Osteoblast (primary cell): ENCODE results near the gene DAB2IP. TPM values are rescaled to one million over a fixed set of nuclear protein-coding genes. Genes with fewer than 3 reads are reported as not detected.
"Not testable (repeated sequence)": the region's sequence is repeated elsewhere in the genome, so short reads cannot be mapped to it uniquely, and the experiment has no call there.

Experiments used
- DNase-seq: peaks from one replicate; pipeline ENCODE4 v3.0.0; 2011; ENCODE audit warnings: low spot score, mixed read lengths; ENCODE audit not compliant: insufficient read length; ENCODE audit errors: missing footprints
- H2AFZ ChIP-seq: 2 replicates; pipeline ENCODE4 v1.6.0; 2011; ENCODE audit warnings: mild to moderate bottlenecking, low read length
- H3K27ac ChIP-seq: 2 replicates; pipeline ENCODE4 v1.5.1; 2011; ENCODE audit warnings: mild to moderate bottlenecking, low read depth, low read length, moderate library complexity
- H3K27me3 ChIP-seq: 2 replicates; pipeline ENCODE4 v1.6.0; 2012; ENCODE audit warnings: mild to moderate bottlenecking, control low read depth, inconsistent platforms, low read length, moderate library complexity; ENCODE audit not compliant: insufficient read depth
- H3K36me3 ChIP-seq: 2 replicates; pipeline ENCODE4 v1.5.1; 2011; ENCODE audit warnings: mild to moderate bottlenecking, low read length, control low read depth, moderate library complexity; ENCODE audit not compliant: insufficient read depth
- H3K4me1 ChIP-seq: 2 replicates; pipeline ENCODE4 v1.5.1; 2011; ENCODE audit warnings: mild to moderate bottlenecking, low read length, control low read depth, moderate library complexity; ENCODE audit not compliant: insufficient read depth
- H3K4me2 ChIP-seq: 2 replicates; pipeline ENCODE4 v1.6.0; 2011; ENCODE audit warnings: mild to moderate bottlenecking, low read length; ENCODE audit not compliant: insufficient read depth
- H3K4me3 ChIP-seq: fragments of 200-600 bp; sonication (generic); 3 replicates; pipeline ENCODE4 v1.5.1; 2012; ENCODE audit warnings: mild to moderate bottlenecking, low read length, inconsistent platforms; ENCODE audit not compliant: insufficient read depth
- H3K79me2 ChIP-seq: 2 replicates; pipeline ENCODE4 v1.6.0; 2012; ENCODE audit warnings: mild to moderate bottlenecking, low read length, control low read depth, inconsistent platforms; ENCODE audit not compliant: insufficient read depth
- H3K9me3 ChIP-seq: 2 replicates; pipeline ENCODE4 v1.5.1; 2011; ENCODE audit warnings: low read depth, low read length, control low read depth
- H4K20me1 ChIP-seq: 2 replicates; pipeline ENCODE4 v1.6.0; 2012; ENCODE audit warnings: mild to moderate bottlenecking, low read length, control low read depth; ENCODE audit not compliant: insufficient read depth
- CTCF ChIP-seq: IDR thresholded peaks from 2 replicates; pipeline ENCODE4 v1.5.1; 2011; ENCODE audit warnings: mild to moderate bottlenecking, low read depth, low read length, moderate library complexity; ENCODE audit errors: extremely low read depth
- total RNA-seq: library from RNA; depleted of rRNA; stranded (reverse); fragments of >200 nt; gene quantifications from 2 replicates; pipeline ENCODE4 v1.2.3, GENCODE V29; 2012

The DAB2IP gene
- total RNA-seq, 1 donor = 60.8 TPM

DNA sequence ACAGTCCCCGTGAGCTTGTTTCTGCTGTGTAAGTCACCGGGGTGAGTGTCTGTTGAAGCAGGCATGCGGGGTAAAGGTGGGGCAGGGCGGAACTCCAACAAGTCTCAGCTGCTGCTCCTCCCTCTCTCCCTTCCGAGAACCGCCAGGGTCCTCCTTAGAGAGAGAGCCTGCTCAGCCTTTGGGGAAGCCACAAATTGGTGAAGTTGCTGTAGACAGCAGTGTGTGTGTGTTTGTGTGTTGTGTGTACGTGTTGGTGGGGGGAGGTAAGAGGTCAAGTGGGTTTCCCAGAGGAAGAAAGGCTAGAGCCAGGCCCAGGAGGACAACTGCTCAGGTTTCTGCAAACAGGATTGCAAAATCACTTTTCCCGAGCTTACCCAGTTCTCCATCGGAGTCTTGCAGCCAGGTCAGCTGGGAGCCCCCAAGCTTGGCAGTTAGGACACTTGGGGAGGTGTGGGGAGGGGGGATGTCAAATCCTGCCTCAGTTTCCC is 38.9 kb upstream of the DAB2IP start:
- DNase-seq = no peak
- Histone ChIP-seq H3K79me2 (no peaks in the 10 kb centered on the region), H3K4me3 (no peak overlapping the region), H3K36me3 (no peaks in the 10 kb centered on the region), H3K27ac (no peak overlapping the region), H3K4me1 (no peaks in the 10 kb centered on the region), H3K27me3 (peaks cover 44% of the 10 kb centered on the region), H4K20me1 (no peaks in the 10 kb centered on the region), H2AFZ (no peak overlapping the region), H3K4me2 (no peak overlapping the region), H3K9me3 (no peaks in the 10 kb centered on the region)
- TF ChIP-seq CTCF = no peak

GRCh38 chr9:121613009-121613752 is 38.3 kb upstream of the DAB2IP start:
- H2AFZ ChIP-seq = no peak overlapping the region
- TF ChIP-seq CTCF = no peak

DNA sequence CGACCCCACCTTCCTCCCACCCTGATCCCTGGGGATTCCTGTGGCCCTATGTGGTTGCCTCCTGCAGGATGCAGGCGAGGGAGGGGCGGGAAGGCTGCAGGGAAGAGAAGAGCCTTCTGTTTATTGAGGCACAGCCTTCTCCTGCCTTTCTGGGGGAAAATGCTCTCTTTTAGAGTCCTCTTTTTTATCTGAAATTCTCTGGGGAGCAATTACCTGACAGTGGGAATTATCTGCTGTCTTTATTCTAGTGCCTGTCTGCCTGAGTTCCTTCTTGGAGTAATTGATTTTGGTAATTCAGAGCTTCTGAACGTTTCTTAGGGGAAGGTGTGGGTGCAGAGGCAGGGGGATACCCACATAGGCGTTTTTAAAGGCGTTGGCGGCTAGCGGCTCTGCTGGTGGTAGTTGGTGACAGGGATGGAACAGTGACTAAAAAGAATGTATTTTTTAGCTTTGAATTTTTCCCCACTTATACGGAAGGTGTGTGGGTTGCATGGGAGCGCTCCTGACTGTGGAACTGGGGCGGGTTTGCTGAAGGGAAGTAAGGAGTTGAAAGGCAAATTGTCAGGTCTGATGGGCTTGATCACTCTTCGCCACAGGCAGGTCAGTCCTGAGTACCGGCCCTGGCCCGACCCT is 35.2 kb upstream of the DAB2IP start:
- Histone ChIP-seq H3K79me2 (no peaks in the 10 kb centered on the region), H2AFZ (no peak overlapping the region), H3K36me3 (no peaks in the 10 kb centered on the region), H3K27me3 (peaks cover 38% of the 10 kb centered on the region), H3K4me1 (no peaks in the 10 kb centered on the region), H3K4me2 (no peak overlapping the region), H4K20me1 (no peaks in the 10 kb centered on the region), H3K4me3 (no peak overlapping the region), H3K9me3 (no peaks in the 10 kb centered on the region), H3K27ac (no peak overlapping the region)
- no peak for TF ChIP-seq CTCF
- no peak for DNase-seq

More at GRCh38 chr9:121613009-121613752, 38.3 kb upstream of the DAB2IP start:
- H3K27me3 ChIP-seq = peaks cover 47% of the 10 kb centered on the region
- no peak for DNase-seq
- H3K4me1 ChIP-seq = no peaks in the 10 kb centered on the region
- no peaks in the 10 kb centered on the region for H3K9me3 ChIP-seq
- no peak overlapping the region for H3K4me2 ChIP-seq
- H3K4me3 ChIP-seq = no peak overlapping the region
- no peaks in the 10 kb centered on the region for H4K20me1 ChIP-seq
- H3K36me3 ChIP-seq = no peaks in the 10 kb centered on the region
- H3K27ac ChIP-seq = no peak overlapping the region
- H3K79me2 ChIP-seq = no peaks in the 10 kb centered on the region

GRCh38 chr9:121618504-121618903 is 32.9 kb upstream of the DAB2IP start:
- Histone ChIP-seq H4K20me1 (no peaks in the 10 kb centered on the region), H3K4me2 (no peak overlapping the region), H3K4me1 (no peaks in the 10 kb centered on the region), H3K9me3 (no peaks in the 10 kb centered on the region), H3K36me3 (no peaks in the 10 kb centered on the region), H3K79me2 (no peaks in the 10 kb centered on the region), H3K27me3 (peaks cover 23% of the 10 kb centered on the region), H3K4me3 (no peak overlapping the region), H2AFZ (no peak overlapping the region), H3K27ac (no peak overlapping the region)
- TF ChIP-seq CTCF = no peak
- no peak for DNase-seq

GRCh38 chr9:121618910-121619309 is 32.5 kb upstream of the DAB2IP start:
- H4K20me1 ChIP-seq, H3K9me3 ChIP-seq, H3K36me3 ChIP-seq, H3K4me3 ChIP-seq, H2AFZ ChIP-seq, H3K27ac ChIP-seq, H3K79me2 ChIP-seq, DNase-seq, H3K4me1 ChIP-seq, H3K4me2 ChIP-seq: not testable (repeated sequence)
- H3K27me3 ChIP-seq = peaks cover 18% of the 10 kb centered on the region
